Measurements from ENCODE around the gene ZNF488.

- TF ChIP-seq CTCF (IDR thresholded peaks at IDR 0.05) (no peak), POLR2A (IDR thresholded peaks at IDR 0.05) (no peak)
Measured at GRCh38 chr10:47346581-47347302, 37.4 kb downstream of the ZNF488 start.

Measured in Peyer's patch (tissue), 4 donors.